HL-60/S4 treated with phorbol 12-myristate 13-acetate at 8.2 ng/mL for 4 days and 3 days (cell line): ENCODE measurements around the gene C9orf50.

ENCODE experiments used
- in situ Hi-C: fragments of 300-500 bp; cut with MboI; formaldehyde crosslinking; loops from 2 replicates; pipeline ENCODE4 v1.15.0; 2022; ENCODE audit warnings: low sequenced_read_pairs

The C9orf50 gene

GRCh38 chr9:129612123-129612522 lies 8.8 kb downstream of the C9orf50 start:
- in situ Hi-C loops = loop anchor here (5.0 kb wide), 1 partner anchor 475 kb away; no protein-coding TSS in a partner anchor

GRCh38 chr9:129611307-129611800 lies 9.5 kb downstream of the C9orf50 start:
- in situ Hi-C loops = loop anchor here (5.0 kb wide), 1 partner anchor 474 kb away; no protein-coding TSS in a partner anchor

GRCh38 chr9:129610473-129611306 lies 10.2 kb downstream of the C9orf50 start:
- in situ Hi-C loops = loop anchor here (5.0 kb wide), 1 partner anchor 473 kb away; no protein-coding TSS in a partner anchor

GRCh38 chr9:129610213-129610472 lies 10.8 kb downstream of the C9orf50 start:
- in situ Hi-C loops = loop anchor here (5.0 kb wide), 1 partner anchor 473 kb away; no protein-coding TSS in a partner anchor

GRCh38 chr9:129609486-129610212 lies 11.3 kb downstream of the C9orf50 start:
- in situ Hi-C loops = loop anchor here (5.0 kb wide), 1 partner anchor 472 kb away; no protein-coding TSS in a partner anchor

GRCh38 chr9:129608561-129609481 lies 12.1 kb downstream of the C9orf50 start:
- in situ Hi-C loops = no loop called here

DNA sequence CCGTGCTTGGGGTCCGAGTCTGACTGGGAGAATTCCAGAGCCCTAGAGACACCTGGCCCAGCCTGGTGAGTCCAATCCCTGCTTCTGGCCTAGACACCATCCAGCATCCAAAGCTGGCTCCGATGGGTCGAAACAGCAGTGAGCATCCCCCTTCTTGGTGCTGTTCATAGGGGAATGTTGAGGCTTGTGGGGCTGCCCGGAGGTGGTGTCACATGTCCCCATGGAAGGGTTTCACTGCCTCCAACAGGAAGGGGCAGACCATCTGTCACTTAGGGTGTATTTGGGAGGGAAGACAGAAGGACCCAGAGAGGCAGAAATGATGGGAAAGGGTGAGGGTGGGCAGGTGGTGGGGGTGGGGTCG lies 13.9 kb downstream of the C9orf50 start:
- in situ Hi-C loops = no loop called here

DNA sequence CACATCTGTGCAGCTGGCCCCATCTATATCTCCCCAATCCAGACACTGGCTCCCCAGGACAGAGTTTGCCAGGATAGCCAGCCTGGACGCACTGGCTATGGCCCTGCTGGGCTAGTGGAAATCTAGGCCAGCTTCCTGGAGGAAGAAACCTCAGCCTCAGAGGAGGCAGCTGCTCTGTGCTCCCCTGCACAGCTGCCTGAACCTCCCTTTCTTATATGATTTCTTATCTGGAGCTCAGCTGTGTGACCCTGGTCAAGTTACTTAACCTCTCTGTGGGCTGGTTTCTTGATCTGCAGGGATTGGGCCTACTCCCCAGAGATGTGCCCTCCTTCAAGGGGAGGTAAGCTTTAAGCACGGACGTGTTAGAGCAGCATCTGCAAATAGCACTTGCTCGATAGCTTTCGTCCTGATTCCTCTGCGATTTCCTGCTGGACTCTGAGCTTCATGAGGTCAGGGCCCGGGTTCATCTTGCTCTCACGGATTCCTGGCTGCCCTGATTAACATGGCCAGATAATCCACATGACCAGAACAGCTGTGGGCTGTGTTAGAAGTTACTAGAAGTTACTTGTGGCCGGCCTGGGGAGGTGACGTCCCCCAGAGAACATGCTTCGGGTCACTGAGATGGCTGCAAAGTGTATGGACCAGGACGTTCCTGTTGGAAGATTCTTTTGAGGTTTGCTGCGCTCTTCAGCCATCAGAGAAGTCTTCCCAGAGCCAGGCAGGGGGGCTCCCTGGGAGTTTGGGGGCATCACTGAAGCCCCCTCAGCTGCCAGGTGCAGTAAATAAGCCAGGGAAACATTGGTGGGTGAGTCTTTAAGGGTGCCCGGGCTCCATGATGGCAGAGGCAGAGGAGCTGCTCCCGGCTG lies 14.5 kb downstream of the C9orf50 start:
- in situ Hi-C loops = no loop called here

- in situ Hi-C loops = no loop called here
Measured at GRCh38 chr9:129604766-129605163, 16.1 kb downstream of the C9orf50 start.

- in situ Hi-C loops = no loop called here
Measured at GRCh38 chr9:129604056-129604765, 16.7 kb downstream of the C9orf50 start.

DNA sequence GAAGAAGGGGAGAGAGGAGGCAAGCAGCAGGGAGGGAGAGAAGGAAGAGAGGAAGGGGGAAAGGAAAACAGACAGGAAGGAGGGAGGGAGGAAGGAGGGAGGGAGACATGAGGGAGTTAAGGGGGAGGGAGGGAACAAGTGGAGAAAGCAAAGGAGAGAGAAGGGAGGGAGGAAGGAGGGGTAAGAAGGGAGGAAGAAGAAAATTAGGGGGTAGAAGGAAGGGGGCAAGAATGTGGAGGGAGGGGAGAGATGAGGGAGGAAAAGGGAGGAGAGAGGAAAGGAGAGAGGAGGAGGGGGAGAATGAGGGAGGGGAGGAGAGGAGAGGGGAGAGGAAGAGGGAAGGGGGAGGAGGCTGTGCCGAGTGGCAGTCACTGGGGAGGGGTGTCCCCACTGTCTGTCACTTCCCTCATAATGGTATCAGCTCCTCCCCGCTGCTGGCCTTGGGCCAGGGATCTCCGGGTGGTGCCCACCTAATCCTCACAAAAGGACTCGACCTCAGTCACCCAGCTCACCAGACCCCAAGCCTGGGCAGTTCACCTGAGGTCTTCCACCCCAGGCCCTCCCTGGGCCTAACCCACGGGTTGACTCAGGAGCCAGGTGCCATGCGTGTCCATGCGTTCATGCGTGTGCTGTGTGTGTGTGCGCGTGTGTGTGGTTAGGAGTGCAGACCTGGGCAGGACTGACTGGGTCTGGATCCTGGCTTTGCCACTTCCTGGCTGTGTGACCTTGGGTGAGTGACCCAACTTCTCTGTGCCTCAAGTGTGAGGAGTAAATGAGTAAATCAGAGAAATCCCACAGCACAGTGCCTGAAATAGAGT lies 18.1 kb downstream of the C9orf50 start:
- in situ Hi-C loops = no loop called here

DNA sequence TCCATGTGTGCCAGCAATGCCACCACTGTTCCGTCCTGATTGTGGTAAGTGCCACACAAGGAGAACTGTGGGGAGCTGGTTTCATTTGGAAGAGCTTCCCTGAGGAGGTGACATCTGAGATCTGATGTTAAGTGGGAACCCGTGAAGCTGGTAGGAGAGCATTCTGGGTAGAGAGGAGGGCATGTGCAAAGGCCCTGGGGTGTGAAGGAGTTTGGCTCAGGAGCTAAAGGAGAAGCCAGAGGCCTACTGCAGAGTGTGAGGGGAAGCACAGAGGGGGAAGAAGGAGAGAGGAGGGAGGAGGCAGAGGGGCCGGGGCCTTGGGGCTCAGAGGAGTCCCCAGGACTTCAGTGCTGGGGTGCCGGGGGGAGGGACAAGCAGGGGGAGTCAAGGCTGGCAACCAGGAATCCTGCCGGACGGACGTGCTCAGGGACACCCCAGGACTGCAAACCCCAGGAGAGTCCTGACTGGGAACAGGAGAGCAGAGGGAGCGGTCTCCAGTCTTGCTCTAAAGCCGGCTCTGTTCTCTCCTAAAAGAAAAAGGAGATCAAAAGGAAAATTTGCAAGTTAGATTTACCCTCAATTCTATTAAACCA lies 19.7 kb downstream of the C9orf50 start:
- in situ Hi-C loops = no loop called here

DNA sequence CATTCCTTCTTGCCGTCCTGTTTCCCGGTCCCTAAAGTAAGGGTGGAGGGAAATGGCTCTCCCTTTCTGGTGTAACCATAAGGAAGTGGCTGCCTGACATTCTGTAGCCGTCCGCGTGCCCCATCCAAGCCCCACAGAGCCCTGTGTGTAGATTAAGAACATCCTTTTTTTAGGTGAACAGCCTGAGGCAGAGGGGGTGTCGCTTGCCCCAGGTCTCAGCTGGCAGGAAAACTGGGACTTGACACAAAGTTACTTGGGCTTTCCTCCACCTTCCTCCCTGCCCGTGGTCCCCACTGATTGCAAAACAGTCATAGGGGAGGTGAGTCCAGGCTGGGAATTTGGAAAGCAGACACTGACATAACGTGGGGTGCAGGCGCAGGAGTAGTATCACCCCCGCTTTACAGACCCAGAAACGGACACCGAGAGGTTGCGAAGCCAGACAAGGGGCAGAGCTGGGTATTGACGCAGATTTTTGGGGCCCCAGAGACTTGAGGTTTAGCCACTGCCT lies 22.8 kb downstream of the C9orf50 start:
- in situ Hi-C loops = no loop called here

DNA sequence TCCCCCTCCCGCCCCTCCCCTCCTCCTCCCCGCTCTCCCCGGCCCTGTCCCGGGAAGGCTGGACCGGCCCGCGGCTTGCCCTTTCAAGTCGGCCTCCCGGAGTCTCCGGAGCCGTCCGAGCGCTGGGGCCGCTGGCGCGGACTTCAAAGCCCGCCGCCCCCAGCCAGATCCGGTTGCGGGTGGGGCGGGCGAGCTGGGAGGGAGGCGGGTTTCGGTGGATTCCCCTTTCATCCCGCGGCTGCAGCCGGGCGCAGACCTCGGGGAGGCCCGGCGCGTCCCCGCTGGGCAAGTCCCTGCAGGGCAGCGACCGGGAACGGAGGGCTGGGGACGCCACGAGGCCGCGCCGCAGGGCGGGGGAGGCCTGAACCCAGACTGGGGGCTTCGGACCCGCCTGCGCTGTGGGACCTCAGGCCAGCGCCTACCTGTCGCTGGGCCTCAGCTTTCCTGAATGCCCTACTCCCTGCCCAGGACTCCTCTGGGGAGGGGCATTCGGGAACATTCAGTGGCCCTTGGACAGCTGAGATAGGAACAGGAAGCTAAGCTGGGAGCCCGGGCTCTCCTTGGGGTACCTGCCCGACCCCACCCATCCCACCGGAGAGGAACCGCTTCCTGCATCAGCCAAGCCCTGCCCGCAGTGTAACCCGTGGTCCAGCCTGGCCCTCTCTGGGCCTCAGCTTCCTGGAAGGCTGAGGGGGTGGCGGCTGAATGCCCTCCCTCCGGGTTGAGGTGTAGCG lies 23.4 kb downstream of the C9orf50 start:
- in situ Hi-C loops = no loop called here

GRCh38 chr9:129596541-129597331 lies 24.2 kb downstream of the C9orf50 start:
- in situ Hi-C loops = no loop called here

- in situ Hi-C loops = no loop called here
Measured at GRCh38 chr9:129595903-129596540, 24.9 kb downstream of the C9orf50 start.
